IMR-90 (cell line): ENCODE data around the gene FBH1. TPM values are rescaled to one million over a fixed set of nuclear protein-coding genes. Genes with fewer than 3 reads are reported as not detected.

Experiments used
- ATAC-seq: fragments of 200-7000 bp; cut with Tn5 transposase; 2 replicates; pipeline ENCODE4 v1.9.1; 2020; ENCODE audit warnings: low read depth, mild to moderate bottlenecking, moderate library complexity
- BruUV-seq: library from RNA; stranded (reverse); fragments of 400-500 nt; replicated peaks from 2 replicates; lab custom pipeline; 2021; lab: Mats Ljungman, UMichigan
- CTCF ChIA-PET: fragments of 300-600 bp; formaldehyde crosslinking; extraction: SDS; loops from one replicate; lab custom pipeline; 2021; ENCODE audit warnings: antibody characterized with exemption; lab: Yijun Ruan, JAX
- POLR2A ChIA-PET: fragments of 300-600 bp; sonication (Branson Sonifier 250); formaldehyde crosslinking; loops from one replicate; lab custom pipeline; 2022; ENCODE audit warnings: antibody characterized with exemption; ENCODE audit not compliant: unreplicated experiment; lab: Charles Lee
- DNase-seq: peaks from one replicate; pipeline ENCODE4 v3.0.0; 2013
- H2AFZ ChIP-seq: replicated peaks from 2 replicates; pipeline ENCODE3; 2013; ENCODE audit warnings: low read length, mild to moderate bottlenecking; ENCODE audit not compliant: poor library complexity
- H2AK5ac ChIP-seq: 2 replicates; pipeline ENCODE4 v1.6.1; 2013; ENCODE audit warnings: low read depth, low read length, inconsistent platforms
- H2AK9ac ChIP-seq: replicated peaks from 2 replicates; pipeline ENCODE3; 2013; ENCODE audit warnings: mild to moderate bottlenecking, low read depth, low read length, moderate library complexity; ENCODE audit not compliant: poor library complexity
- H2BK120ac ChIP-seq: 2 replicates; pipeline ENCODE4 v1.6.1; 2013; ENCODE audit warnings: low read depth, low read length, inconsistent platforms
- H2BK15ac ChIP-seq: 3 replicates; pipeline ENCODE4 v1.6.1; 2013; ENCODE audit warnings: low read depth, low read length, inconsistent platforms
- H2BK20ac ChIP-seq: 2 replicates; pipeline ENCODE4 v1.6.1; 2013; ENCODE audit warnings: low read depth, mild to moderate bottlenecking, inconsistent platforms, low read length, moderate library complexity
- H2BK5ac ChIP-seq: 2 replicates; pipeline ENCODE4 v1.6.1; 2013; ENCODE audit warnings: mild to moderate bottlenecking, low read depth, low read length, inconsistent platforms; ENCODE audit not compliant: poor library complexity, severe bottlenecking
- H3K14ac ChIP-seq: replicated peaks from 2 replicates; pipeline ENCODE4 v1.6.1; 2013; ENCODE audit warnings: low read depth, low read length, inconsistent platforms
- H3K18ac ChIP-seq: 2 replicates; pipeline ENCODE4 v1.6.1; 2013; ENCODE audit warnings: low read depth, low read length, control low read depth
- H3K23ac ChIP-seq: 2 replicates; pipeline ENCODE4 v1.6.1; 2013; ENCODE audit warnings: low read depth, low read length, inconsistent platforms
- H3K27ac ChIP-seq: 2 replicates; pipeline ENCODE4 v1.5.1; 2013; ENCODE audit warnings: mild to moderate bottlenecking, control low read depth, low read length; ENCODE audit not compliant: insufficient read depth
- H3K27me3 ChIP-seq: 2 replicates; pipeline ENCODE4 v1.6.1; 2013; ENCODE audit warnings: low read length; ENCODE audit not compliant: control insufficient read depth, insufficient read depth
- H3K36me3 ChIP-seq: 2 replicates; pipeline ENCODE4 v1.6.1; 2013; ENCODE audit warnings: low read length, mixed read lengths; ENCODE audit not compliant: control insufficient read depth, insufficient read depth
- H3K4ac ChIP-seq: 2 replicates; pipeline ENCODE4 v1.6.1; 2013; ENCODE audit warnings: low read depth, low read length, inconsistent platforms
- H3K4me1 ChIP-seq: 2 replicates; pipeline ENCODE4 v1.6.1; 2013; ENCODE audit warnings: low read length, mixed read lengths; ENCODE audit not compliant: control insufficient read depth, insufficient read depth
- H3K4me2 ChIP-seq: 2 replicates; pipeline ENCODE4 v1.6.1; 2013; ENCODE audit warnings: low read depth, mild to moderate bottlenecking, control low read depth, low read length, moderate library complexity
- H3K4me3 ChIP-seq: 2 replicates; pipeline ENCODE4 v1.5.1; 2013; ENCODE audit warnings: low read depth, mild to moderate bottlenecking, control low read depth, low read length, moderate library complexity; ENCODE audit not compliant: insufficient read depth
- H3K56ac ChIP-seq: 2 replicates; pipeline ENCODE4 v1.6.1; 2013; ENCODE audit warnings: low read length, inconsistent platforms; ENCODE audit not compliant: insufficient read depth; ENCODE audit errors: extremely low read depth
- H3K79me1 ChIP-seq, 2 experiments: 2 replicates each; pipeline ENCODE4 v1.6.1; 2013; ENCODE audit warnings: low read length in 2 of 2, inconsistent platforms in 1 of 2, low read depth in 1 of 2
- H3K9ac ChIP-seq: 2 replicates; pipeline ENCODE4 v1.6.1; 2013; ENCODE audit warnings: low read depth, low read length, control low read depth
- H3K9me1 ChIP-seq: 2 replicates; pipeline ENCODE4 v1.6.1; 2013; ENCODE audit warnings: low read length, inconsistent platforms; ENCODE audit not compliant: insufficient read depth
- H3K9me3 ChIP-seq: 2 replicates; pipeline ENCODE4 v1.6.1; 2013; ENCODE audit warnings: low read length; ENCODE audit not compliant: control insufficient read depth, insufficient read depth
- H4K20me1 ChIP-seq: 2 replicates; pipeline ENCODE4 v1.6.1; 2013; ENCODE audit warnings: low read length, inconsistent platforms; ENCODE audit not compliant: insufficient read depth
- H4K5ac ChIP-seq: 2 replicates; pipeline ENCODE4 v1.6.1; 2013; ENCODE audit warnings: mild to moderate bottlenecking, low read depth, low read length, control low read depth
- H4K8ac ChIP-seq, 2 experiments: 2 replicates each; pipeline ENCODE4 v1.6.1; 2013; ENCODE audit warnings: low read depth in 2 of 2, low read length in 2 of 2, control low read depth in 1 of 2, inconsistent platforms in 1 of 2
- H4K91ac ChIP-seq: 2 replicates; pipeline ENCODE4 v1.6.1; 2013; ENCODE audit warnings: low read depth, low read length, inconsistent platforms; ENCODE audit not compliant: insufficient read depth
- BHLHE40 ChIP-seq: fragments of 150-350 bp; IDR thresholded peaks from 2 replicates; pipeline ENCODE4 v1.6.1; 2016; ENCODE audit warnings: mild to moderate bottlenecking, low read depth, low read length
- CEBPB ChIP-seq: IDR thresholded peaks from 2 replicates; pipeline ENCODE4 v1.6.1; 2012; ENCODE audit warnings: low read depth, low read length, improper control_type of control experiment
- CHD1 ChIP-seq: IDR thresholded peaks from 2 replicates; pipeline ENCODE4 v1.6.1; 2012; ENCODE audit warnings: low read depth, low read length, improper control_type of control experiment
- CTCF ChIP-seq: conservative IDR thresholded peaks from 2 replicates; pipeline ENCODE4 v1.5.1; 2012; ENCODE audit warnings: mild to moderate bottlenecking, low read depth, low read length, improper control_type of control experiment
- ELK1 ChIP-seq: fragments of 150-350 bp; IDR thresholded peaks from 2 replicates; pipeline ENCODE4 v1.6.1; 2016; ENCODE audit warnings: low read depth, mild to moderate bottlenecking, low read length, moderate library complexity, borderline replicate concordance
- FOS ChIP-seq: fragments of 150-350 bp; IDR thresholded peaks from 2 replicates; pipeline ENCODE4 v1.6.1; 2016; ENCODE audit warnings: low read depth, low read length
- MAFK ChIP-seq: IDR thresholded peaks from 2 replicates; pipeline ENCODE4 v1.6.1; 2012; ENCODE audit warnings: low read depth, low read length, improper control_type of control experiment
- MAZ ChIP-seq: IDR thresholded peaks from 2 replicates; pipeline ENCODE4 v1.6.1; 2012; ENCODE audit warnings: low read depth, mild to moderate bottlenecking, low read length, improper control_type of control experiment, moderate library complexity, borderline replicate concordance
- MXI1 ChIP-seq: IDR thresholded peaks from 2 replicates; pipeline ENCODE4 v1.6.1; 2012; ENCODE audit warnings: low read depth, mild to moderate bottlenecking, low read length, moderate library complexity, borderline replicate concordance
- NFE2L2 ChIP-seq: fragments of 150-350 bp; IDR thresholded peaks from 2 replicates; pipeline ENCODE4 v1.6.1; 2016; ENCODE audit warnings: low read depth, mild to moderate bottlenecking, low read length
- POLR2A ChIP-seq: IDR thresholded peaks from 2 replicates; pipeline ENCODE4 v1.6.1; 2012; ENCODE audit warnings: mild to moderate bottlenecking, low read depth, low read length
- RAD21 ChIP-seq: IDR thresholded peaks from 2 replicates; pipeline ENCODE4 v1.6.1; 2012; ENCODE audit warnings: low read length, improper control_type of control experiment
- RCOR1 ChIP-seq: IDR thresholded peaks from 2 replicates; pipeline ENCODE4 v1.6.1; 2012; ENCODE audit warnings: mild to moderate bottlenecking, low read length, improper control_type of control experiment; ENCODE audit not compliant: insufficient replicate concordance
- RFX5 ChIP-seq: IDR thresholded peaks from 2 replicates; pipeline ENCODE4 v1.8.0; 2012; ENCODE audit warnings: low read depth, mild to moderate bottlenecking, low read length, moderate library complexity
- SMC3 ChIP-seq: fragments of 150-350 bp; IDR thresholded peaks from 2 replicates; pipeline ENCODE4 v1.6.1; 2016; ENCODE audit warnings: low read depth, mild to moderate bottlenecking, antibody characterized with exemption, low read length, moderate library complexity
- USF2 ChIP-seq: fragments of 150-350 bp; IDR thresholded peaks from 2 replicates; pipeline ENCODE4 v1.6.1; 2017; ENCODE audit warnings: mild to moderate bottlenecking, antibody characterized with exemption, low read length, low read depth
- WGBS, 2 experiments: methylation state at CpG; one replicate each; pipeline versions ENCODE4 v1.1.5 to v1.1.7; 2013; ENCODE audit warnings: missing lambda C conversion rate in 2 of 2; ENCODE audit not compliant: insufficient read length in 1 of 2; ENCODE audit errors: extremely low coverage in 2 of 2; 5-methylcytosine and 5-hydroxymethylcytosine counted together
- dilution Hi-C: fragments of 300-500 bp; cut with HindIII; formaldehyde crosslinking; loops from one replicate; pipeline ENCODE4 v1.14.3; 2018; ENCODE audit warnings: low sequenced_read_pairs; ENCODE audit not compliant: unreplicated experiment
- in situ Hi-C: fragments of 300-500 bp; cut with MboI; formaldehyde crosslinking; loops from 3 replicates; pipeline ENCODE4 v1.14.3; 2019; ENCODE audit warnings: low sequenced_read_pairs, inconsistent platforms, mixed read lengths
- intact Hi-C: fragments of 100-400 bp; cut with micrococcal nuclease; formaldehyde crosslinking; loops from 2 replicates; pipeline ENCODE4 v1.10.0; 2022
- polyA plus RNA-seq, 3 experiments: library from polyadenylated mRNA; depleted of rRNA; stranded (reverse); fragments of >200 nt; gene quantifications; 2 replicates each; pipeline ENCODE4 v1.2.3, GENCODE V29; 2012; ENCODE audit warnings: low replicate concordance in 1 of 3
- total RNA-seq: library from RNA; depleted of rRNA; stranded (reverse); fragments of >200 nt; gene quantifications from 2 replicates; pipeline ENCODE4 v1.2.3, GENCODE V29; 2012

The FBH1 gene
- total and polyA plus RNA-seq, 2 of the 4 experiments (the other 2 are of a cell fraction), result 59.3 to 72.2 TPM

- TF ChIP-seq MXI1 (no peak), CHD1 (no peak), SMC3 (no peak), FOS (no peak), CEBPB (no peak), MAZ (no peak), BHLHE40 (no peak), USF2 (no peak), POLR2A (no peak), CTCF (no peak), RCOR1 (no peak), ELK1 (no peak), RFX5 (no peak), NFE2L2 (no peak), RAD21 (no peak), MAFK (no peak)
- no peak overlapping the region for H3K4ac ChIP-seq
- H2AFZ ChIP-seq, result no peak overlapping the region
- H3K9me1 ChIP-seq, result peaks cover 10% of the 10 kb centered on the region
- intact Hi-C loops (loop anchor here (5.0 kb wide), 2 partner anchors 73 to 198 kb away; partner anchors contain the start of gene GDI2), in situ Hi-C loops (loop anchor here (10.0 kb wide), 1 partner anchor 201 kb away; the partner anchor contains the start of gene TASOR2), dilution Hi-C loops (no loop called here)
- H3K79me1 ChIP-seq, result peaks cover 17 to 18% of the 10 kb centered on the region in 2 experiments
- H3K4me1 ChIP-seq, result peaks cover 8% of the 10 kb centered on the region
- no TSS peak for BruUV-seq
- H3K4me2 ChIP-seq, result no peak overlapping the region
- H4K8ac ChIP-seq, result no peak overlapping the region
- H2AK5ac ChIP-seq, result no peak overlapping the region
- H3K4me3 ChIP-seq, result no peak overlapping the region
- H4K91ac ChIP-seq, result no peak overlapping the region
- H2BK120ac ChIP-seq, result no peak overlapping the region
- no peak overlapping the region for H2AK9ac ChIP-seq
- no peak overlapping the region for H4K5ac ChIP-seq
- WGBS, 2 experiments, result 75% methylated on average over 1 of the region's 5 CpGs; no CpG with 5 or more reads in 1 of the 2 experiments
- H3K23ac ChIP-seq, result no peak overlapping the region
- ATAC-seq (no peak), DNase-seq (no peak)
- H3K18ac ChIP-seq, result no peak overlapping the region
- H3K27ac ChIP-seq, result no peak overlapping the region
- no peak overlapping the region for H3K56ac ChIP-seq
- H2BK15ac ChIP-seq, result no peak overlapping the region
- no peak overlapping the region for H2BK5ac ChIP-seq
- H3K14ac ChIP-seq, result no peak overlapping the region
- H3K9ac ChIP-seq, result no peak overlapping the region
- H2BK20ac ChIP-seq, result no peak overlapping the region
- no peaks in the 10 kb centered on the region for H3K27me3 ChIP-seq
- ChIA-PET CTCF (interaction anchor here (1.2 kb wide), 1 partner anchor 12 kb away, joined by 3 read pairs; no protein-coding TSS in a partner anchor), POLR2A (no interaction called here)
- peaks cover 23% of the 10 kb centered on the region for H3K36me3 ChIP-seq
- peaks cover 16% of the 10 kb centered on the region; the same call in 1 of the 2 replicates for H4K20me1 ChIP-seq
- no peaks in the 10 kb centered on the region for H3K9me3 ChIP-seq
Measured at GRCh38 chr10:5885619-5886018, 4.4 kb upstream of the FBH1 start.
